Measurements from ENCODE around the gene CCDC83. TPM values are rescaled to one million over a fixed set of nuclear protein-coding genes. Genes with fewer than 3 reads are reported as not detected.
"Not testable (repeated sequence)": the region's sequence is repeated elsewhere in the genome, so short reads cannot be mapped to it uniquely, and the experiment has no call there.

The CCDC83 gene
- total RNA-seq, 2 experiments from 2014 or later, result not detected

DNA sequence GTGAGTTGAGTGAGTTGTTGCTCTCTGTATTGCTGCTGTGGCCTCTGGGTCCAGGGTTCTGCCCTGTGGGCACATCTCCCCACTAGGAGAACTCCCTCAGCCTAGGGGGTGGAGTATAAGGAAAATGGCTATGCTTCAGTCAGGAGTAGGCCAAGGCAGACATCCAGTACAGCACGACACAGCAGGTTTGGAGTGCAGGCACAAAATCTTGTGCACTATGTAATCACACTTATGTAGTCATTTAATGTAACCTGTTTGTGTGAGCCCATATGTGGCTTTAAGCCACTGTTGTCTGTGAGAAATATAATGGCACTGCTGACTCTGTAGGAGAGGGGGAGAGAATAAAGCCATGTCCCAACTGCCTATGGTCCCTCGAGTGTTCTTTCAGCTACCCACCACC is 90.1 kb downstream of the CCDC83 start:
- POLR2A ChIA-PET, result no interaction called here
- Mint-ChIP-seq H3K36me3 (peaks cover 16% of the 10 kb centered on the region), H3K4me1 (peaks cover 11% of the 10 kb centered on the region), H3K9me3 (peaks cover 11% of the 10 kb centered on the region), H3K27me3 (no peaks in the 10 kb centered on the region), H3K27ac (peak overlapping the region; percentile 43), H3K4me3 (no peak overlapping the region)
- ATAC-seq (ENCODE audit: low read depth) (no peak), DNase-seq (no peak)

- no peaks in the 10 kb centered on the region for H3K27me3 Mint-ChIP-seq
- peaks cover 11% of the 10 kb centered on the region for H3K4me1 Mint-ChIP-seq
- ATAC-seq (ENCODE audit: low read depth) (no peak), DNase-seq (no peak)
- peak overlapping the region; percentile 43 for H3K27ac Mint-ChIP-seq
- POLR2A ChIA-PET, result no interaction called here
- peaks cover 16% of the 10 kb centered on the region for H3K36me3 Mint-ChIP-seq
- H3K4me3 Mint-ChIP-seq, result no peak overlapping the region
- H3K9me3 Mint-ChIP-seq, result peaks cover 11% of the 10 kb centered on the region
Observed at GRCh38 chr11:85945788-85946187, 90.6 kb downstream of the CCDC83 start.

GRCh38 chr11:85946221-85946620 is 91.0 kb downstream of the CCDC83 start:
- Mint-ChIP-seq H3K27ac (no peak overlapping the region), H3K9me3 (peaks cover 12% of the 10 kb centered on the region), H3K36me3 (peaks cover 17% of the 10 kb centered on the region), H3K4me1 (peaks cover 11% of the 10 kb centered on the region), H3K4me3 (no peak overlapping the region), H3K27me3 (no peaks in the 10 kb centered on the region)
- ATAC-seq (ENCODE audit: low read depth) (no peak), DNase-seq (no peak)
- POLR2A ChIA-PET, result no interaction called here

GRCh38 chr11:85947431-85948272 is 92.5 kb downstream of the CCDC83 start:
- Mint-ChIP-seq H3K27me3 (no peaks in the 10 kb centered on the region), H3K9me3 (peaks cover 13% of the 10 kb centered on the region), H3K4me3 (no peak overlapping the region), H3K36me3 (peaks cover 22% of the 10 kb centered on the region), H3K4me1 (peaks cover 9% of the 10 kb centered on the region), H3K27ac (no peak overlapping the region)
- peak; percentile 54 for ATAC-seq (ENCODE audit: low read depth)
- POLR2A ChIA-PET, result no interaction called here
- DNase-seq, result no peak

- Mint-ChIP-seq H3K36me3 (peaks cover 31% of the 10 kb centered on the region), H3K27me3 (no peaks in the 10 kb centered on the region), H3K27ac (no peak overlapping the region), H3K4me1 (peaks cover 9% of the 10 kb centered on the region), H3K9me3 (peaks cover 15% of the 10 kb centered on the region), H3K4me3 (no peak overlapping the region)
- ATAC-seq (ENCODE audit: low read depth) (no peak), DNase-seq (no peak)
- POLR2A ChIA-PET, result no interaction called here
Observed at GRCh38 chr11:85948884-85949283, 93.7 kb downstream of the CCDC83 start.

- H3K27ac Mint-ChIP-seq, result no peak overlapping the region
- DNase-seq (no peak), ATAC-seq (ENCODE audit: low read depth) (no peak)
- POLR2A ChIA-PET, result no interaction called here
- peaks cover 14% of the 10 kb centered on the region for H3K9me3 Mint-ChIP-seq
- no peak overlapping the region for H3K4me3 Mint-ChIP-seq
- H3K36me3 Mint-ChIP-seq, result peaks cover 39% of the 10 kb centered on the region
- peaks cover 9% of the 10 kb centered on the region for H3K4me1 Mint-ChIP-seq
- H3K27me3 Mint-ChIP-seq, result no peaks in the 10 kb centered on the region
Observed at GRCh38 chr11:85949798-85950197, 94.6 kb downstream of the CCDC83 start.

GRCh38 chr11:85950317-85951048 is 95.3 kb downstream of the CCDC83 start:
- peaks cover 37% of the 10 kb centered on the region for H3K36me3 Mint-ChIP-seq
- no peak for ATAC-seq (ENCODE audit: low read depth)
- H3K27ac Mint-ChIP-seq, result no peak overlapping the region
- DNase-seq, result no peak
- H3K9me3 Mint-ChIP-seq, result peaks cover 9% of the 10 kb centered on the region
- H3K27me3 Mint-ChIP-seq, result no peaks in the 10 kb centered on the region
- H3K4me1 Mint-ChIP-seq, result peaks cover 7% of the 10 kb centered on the region
- no peak overlapping the region for H3K4me3 Mint-ChIP-seq
- POLR2A ChIA-PET, result interaction anchor here (0.6 to 1.0 kb wide), 2 partner anchors 29 to 95 kb away, joined by 3 read pairs; partner anchors contain the start of gene CCDC83

GRCh38 chr11:85951049-85951405 is 95.8 kb downstream of the CCDC83 start:
- Mint-ChIP-seq H3K27ac (no peak overlapping the region), H3K36me3 (peaks cover 34% of the 10 kb centered on the region), H3K4me3 (no peak overlapping the region), H3K4me1 (peaks cover 2% of the 10 kb centered on the region), H3K27me3 (no peaks in the 10 kb centered on the region), H3K9me3 (peaks cover 5% of the 10 kb centered on the region)
- ATAC-seq (ENCODE audit: low read depth) (no peak), DNase-seq (no peak)
- POLR2A ChIA-PET, result interaction anchor here (0.6 to 1.0 kb wide), 2 partner anchors 28 to 96 kb away, joined by 3 read pairs; partner anchors contain the start of gene CCDC83

DNA sequence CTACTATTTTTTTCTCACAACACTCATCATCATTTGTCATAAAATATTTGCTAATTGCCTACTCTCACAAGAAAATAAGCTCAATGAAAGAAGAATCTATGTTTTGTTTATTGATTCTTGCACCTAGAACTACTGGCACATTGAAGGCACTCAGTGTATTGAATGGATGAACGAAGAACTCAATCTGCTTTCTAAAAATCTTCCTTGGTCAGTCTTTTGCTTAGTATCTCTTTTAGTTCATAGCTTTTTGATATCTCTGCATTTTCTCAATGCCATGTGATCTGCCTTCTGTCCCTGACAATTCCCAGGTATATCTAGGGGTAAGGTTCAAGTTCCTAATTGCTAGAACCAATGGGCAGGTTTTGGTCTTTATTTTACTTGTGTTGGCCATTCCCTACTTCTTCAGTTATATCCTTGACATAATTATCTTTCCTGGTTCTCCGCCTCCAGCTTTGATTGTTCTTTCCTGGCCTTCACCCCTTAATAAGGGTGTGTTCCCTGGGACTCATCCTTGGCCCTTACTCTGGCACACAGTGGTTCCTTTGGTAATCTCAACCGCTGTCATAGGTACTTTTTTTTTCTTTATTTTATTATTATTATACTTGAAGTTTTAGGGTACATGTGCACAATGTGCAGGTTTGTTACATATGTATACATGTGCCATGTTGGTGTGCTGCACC is 96.4 kb downstream of the CCDC83 start:
- H3K36me3 Mint-ChIP-seq, result peaks cover 35% of the 10 kb centered on the region
- peaks cover 2% of the 10 kb centered on the region for H3K4me1 Mint-ChIP-seq
- ATAC-seq (ENCODE audit: low read depth) (no peak), DNase-seq (no peak)
- POLR2A ChIA-PET, result interaction anchor here (0.6 to 1.0 kb wide), 2 partner anchors 28 to 97 kb away, joined by 3 read pairs; partner anchors contain the start of gene CCDC83
- no peaks in the 10 kb centered on the region for H3K27me3 Mint-ChIP-seq
- no peak overlapping the region for H3K27ac Mint-ChIP-seq
- H3K4me3 Mint-ChIP-seq, result no peak overlapping the region
- H3K9me3 Mint-ChIP-seq, result peaks cover 5% of the 10 kb centered on the region

GRCh38 chr11:85952108-85952485 is 96.9 kb downstream of the CCDC83 start:
- H3K4me1 Mint-ChIP-seq; DNase-seq; ATAC-seq (ENCODE audit: low read depth); H3K27me3 Mint-ChIP-seq; H3K9me3 Mint-ChIP-seq; H3K27ac Mint-ChIP-seq; H3K4me3 Mint-ChIP-seq; POLR2A ChIA-PET: not testable (repeated sequence)
- H3K36me3 Mint-ChIP-seq, result peaks cover 39% of the 10 kb centered on the region

- DNase-seq, result no peak
- H3K27me3 Mint-ChIP-seq, result no peaks in the 10 kb centered on the region
- ATAC-seq (ENCODE audit: low read depth), result no peak
- no peak overlapping the region for H3K27ac Mint-ChIP-seq
- H3K9me3 Mint-ChIP-seq, result peaks cover 5% of the 10 kb centered on the region
- H3K4me3 Mint-ChIP-seq, result no peak overlapping the region
- H3K36me3 Mint-ChIP-seq, result peaks cover 50% of the 10 kb centered on the region
- POLR2A ChIA-PET, result no interaction called here
- H3K4me1 Mint-ChIP-seq, result no peaks in the 10 kb centered on the region
Observed at GRCh38 chr11:85953491-85954143, 98.4 kb downstream of the CCDC83 start.

- H3K9me3 Mint-ChIP-seq, result peaks cover 5% of the 10 kb centered on the region
- DNase-seq, result no peak
- no peak overlapping the region for H3K27ac Mint-ChIP-seq
- H3K27me3 Mint-ChIP-seq, result no peaks in the 10 kb centered on the region
- peaks cover 67% of the 10 kb centered on the region for H3K36me3 Mint-ChIP-seq
- POLR2A ChIA-PET, result no interaction called here
- ATAC-seq (ENCODE audit: low read depth), result no peak
- H3K4me3 Mint-ChIP-seq, result no peak overlapping the region
- no peaks in the 10 kb centered on the region for H3K4me1 Mint-ChIP-seq
Observed at GRCh38 chr11:85955531-85955930, 100.3 kb downstream of the CCDC83 start.

DNA sequence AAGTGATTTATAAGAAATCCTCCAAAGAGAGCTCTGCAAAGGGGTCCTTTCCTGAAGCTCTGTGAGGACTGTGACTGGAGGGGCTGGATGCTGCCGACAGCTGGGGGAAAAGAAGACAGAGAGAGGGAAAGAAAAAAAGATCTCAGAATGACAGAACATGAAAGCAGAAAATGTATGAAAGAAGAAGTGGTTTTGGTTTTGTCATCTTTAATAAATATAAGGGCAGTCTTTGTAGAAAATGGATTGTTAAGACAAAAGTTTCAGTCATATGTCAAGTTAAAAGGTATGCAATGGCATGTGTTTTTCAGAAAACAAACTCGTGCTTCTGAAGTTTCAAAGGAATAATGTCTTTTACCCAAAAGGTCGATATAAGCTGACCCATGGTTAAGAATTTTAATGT is 105.5 kb downstream of the CCDC83 start:
- POLR2A ChIA-PET, result no interaction called here
- no peaks in the 10 kb centered on the region for H3K27me3 Mint-ChIP-seq
- no peaks in the 10 kb centered on the region for H3K9me3 Mint-ChIP-seq
- no peak for ATAC-seq (ENCODE audit: low read depth)
- H3K4me1 Mint-ChIP-seq, result peaks cover 10% of the 10 kb centered on the region
- no peak overlapping the region for H3K27ac Mint-ChIP-seq
- no peak for DNase-seq
- H3K4me3 Mint-ChIP-seq, result no peak overlapping the region
- H3K36me3 Mint-ChIP-seq, result peaks cover 70% of the 10 kb centered on the region
